Stimulated activated CD4-positive, alpha-beta T cell treated with anti-CD3 and anti-CD28 coated beads, Interleukin-1b, Interleukin-23, amount 100 ng/mL, for 4 hours (primary cell): Measurements from ENCODE around the gene PHLDB1.
"Not testable (repeated sequence)": the region's sequence is repeated elsewhere in the genome, so short reads cannot be mapped to it uniquely, and the experiment has no call there.

ENCODE experiments used
- DNase-seq, 2 donors: peaks; one replicate each; pipeline ENCODE4 v3.0.0-alpha.2; 2020; ENCODE audit warnings: low read depth in 2 of 2

The PHLDB1 gene

DNA sequence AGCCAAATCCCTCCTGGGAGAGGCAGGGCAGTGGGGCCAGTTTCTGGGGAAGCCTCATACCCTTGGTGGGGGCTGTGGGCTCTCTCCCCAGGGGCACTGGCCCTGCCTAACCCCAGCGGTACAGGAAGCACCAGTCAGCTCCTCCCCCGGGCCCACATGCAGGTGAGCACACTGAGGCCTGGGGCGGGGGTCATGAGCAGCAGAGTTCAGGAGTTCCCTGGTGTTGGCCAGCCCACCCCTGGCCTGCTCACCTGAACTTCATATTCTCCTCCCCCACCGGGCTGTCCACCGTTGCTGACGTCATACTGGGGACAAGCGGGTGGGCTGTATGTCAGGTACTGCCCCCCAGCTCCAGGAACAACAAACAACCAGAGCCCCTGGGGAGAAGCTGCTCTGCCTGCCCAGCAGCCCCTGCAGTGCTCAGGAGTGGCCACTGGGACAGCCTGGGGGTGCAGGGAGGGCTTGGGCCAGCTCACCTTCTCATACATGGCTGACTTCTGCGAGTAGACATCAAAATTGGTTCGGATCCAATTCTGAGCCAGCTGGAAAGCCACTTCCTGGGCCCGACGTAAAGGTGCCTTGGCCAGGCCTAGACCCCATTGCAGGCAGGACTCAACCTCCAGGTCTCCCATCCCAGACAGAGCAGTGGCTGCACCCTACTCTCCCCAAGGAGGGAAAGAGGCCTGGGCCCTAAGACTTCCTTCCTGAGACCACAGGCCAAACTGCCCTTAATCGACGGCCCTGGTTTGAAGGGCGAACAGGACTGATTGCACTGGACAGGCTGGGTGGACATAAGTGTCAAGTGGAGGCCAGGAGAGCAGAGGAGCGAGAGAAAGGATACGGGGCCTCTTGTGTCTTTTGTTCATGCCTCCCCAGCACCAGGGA is 51.3 kb downstream of the PHLDB1 start:
- no peak for DNase-seq

DNA sequence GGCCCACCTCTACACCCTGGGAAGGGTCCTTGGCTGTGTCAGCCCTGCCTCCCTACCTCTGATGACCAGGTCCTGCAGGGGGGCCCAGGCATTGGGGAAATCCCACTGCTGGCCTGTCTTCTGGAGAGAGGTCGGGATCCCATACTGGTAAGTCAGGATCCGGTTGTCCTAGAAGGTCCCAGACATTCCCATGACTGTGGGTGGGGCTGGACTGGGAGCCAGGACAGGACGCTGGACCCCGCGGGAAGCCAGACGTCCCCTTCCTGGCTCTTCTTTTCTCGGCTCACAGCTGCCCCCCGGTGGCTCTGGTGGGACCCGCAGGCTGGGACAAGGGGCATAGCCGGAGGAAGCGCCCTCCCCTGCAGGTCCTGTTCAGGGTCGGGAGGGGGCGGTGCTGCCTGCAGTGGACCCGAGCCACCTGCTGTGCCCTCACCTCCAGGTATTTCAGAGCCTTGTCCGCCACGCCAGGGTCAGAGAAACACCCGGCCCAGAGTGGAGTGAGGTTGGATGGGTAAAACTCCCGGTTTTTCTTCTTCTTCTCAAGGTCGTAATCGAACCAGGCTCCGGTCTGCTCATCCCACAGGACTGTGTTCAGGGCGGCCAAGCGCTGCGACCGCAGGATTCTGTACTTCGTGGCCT is 52.0 kb downstream of the PHLDB1 start:
- peak; percentile 75 to 86 for DNase-seq

DNA sequence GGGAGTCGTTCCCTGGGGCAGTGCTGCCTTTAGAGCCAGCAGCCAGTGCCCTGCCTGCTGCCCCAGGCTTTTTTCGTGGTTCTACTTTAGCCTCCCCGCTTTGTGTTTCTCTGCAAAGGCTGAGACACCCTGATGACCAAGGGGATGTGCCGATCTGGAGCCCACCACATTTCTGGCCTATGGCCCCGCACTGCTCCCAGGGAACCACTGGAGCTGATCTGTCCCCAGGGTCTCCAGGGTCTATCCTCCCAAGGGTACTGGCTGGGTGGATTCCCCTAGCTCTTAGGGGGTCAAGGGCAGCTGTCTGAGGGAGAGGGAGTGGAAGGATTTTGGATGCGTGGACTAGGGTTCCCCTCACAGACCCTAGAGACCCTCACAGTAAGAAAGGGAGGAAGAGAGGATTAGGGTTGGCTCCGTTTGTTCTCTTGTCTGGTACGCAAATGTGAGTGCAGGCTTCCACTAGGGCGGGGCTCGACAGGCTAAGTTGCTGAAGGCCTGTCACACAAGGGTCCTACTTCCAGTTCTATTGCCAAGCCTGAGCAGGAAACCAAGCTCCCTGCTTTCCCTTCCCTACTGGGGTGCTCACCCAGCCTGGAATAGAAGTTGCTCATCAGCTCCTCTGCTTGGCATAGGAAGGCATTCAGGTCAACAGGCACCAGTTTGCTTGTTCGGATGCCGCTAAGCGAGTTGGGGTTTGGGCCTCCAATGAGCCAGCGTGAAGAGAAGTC is 52.7 kb downstream of the PHLDB1 start:
- DNase-seq = no peak

GRCh38 chr11:118660681-118661424 is 53.4 kb downstream of the PHLDB1 start:
- DNase-seq = no peak

GRCh38 chr11:118661425-118662301 is 54.2 kb downstream of the PHLDB1 start:
- DNase-seq = no peak

GRCh38 chr11:118662401-118663271 is 55.2 kb downstream of the PHLDB1 start:
- no peak for DNase-seq

GRCh38 chr11:118663381-118663780 is 56.0 kb downstream of the PHLDB1 start:
- no peak for DNase-seq

DNA sequence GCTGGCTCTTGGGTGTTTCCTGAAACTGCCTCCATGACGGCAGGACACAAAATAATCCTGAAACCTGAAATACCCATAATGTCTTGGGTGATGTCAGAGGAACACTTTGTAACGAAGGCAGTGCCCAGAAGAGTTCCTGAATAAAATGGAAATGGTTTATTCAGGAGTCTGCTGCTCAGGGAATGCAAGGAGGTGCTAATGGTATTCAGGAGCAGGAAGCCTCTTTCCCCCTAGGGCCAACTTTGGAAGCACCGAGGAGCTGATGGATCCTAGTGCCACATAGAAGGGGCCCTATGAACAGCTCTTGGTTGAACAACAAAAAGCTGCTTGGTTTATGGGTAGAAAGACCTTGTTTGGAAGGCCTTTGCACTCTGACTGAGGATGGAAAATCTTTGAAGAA is 56.5 kb downstream of the PHLDB1 start:
- no peak for DNase-seq

- DNase-seq = no peak
Observed at GRCh38 chr11:118666371-118666770, 59.0 kb downstream of the PHLDB1 start.

DNA sequence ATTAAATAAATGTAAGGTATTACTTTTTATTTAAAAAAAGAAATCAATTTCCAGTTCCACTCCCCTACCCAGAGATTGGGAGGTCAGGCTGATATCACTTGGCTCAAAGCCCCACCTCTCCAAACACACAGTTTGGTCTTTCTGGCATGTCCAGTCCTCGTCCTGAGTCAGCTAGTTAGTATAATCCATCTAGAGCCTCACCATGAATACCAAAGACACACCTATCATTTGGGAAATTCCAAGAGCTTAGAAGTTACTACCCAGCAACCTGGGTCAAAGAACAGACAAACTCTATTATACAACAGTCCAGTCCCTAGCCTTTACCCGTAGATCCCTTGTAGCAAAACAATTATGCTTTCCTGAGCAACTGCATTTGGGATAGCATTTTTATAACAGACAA is 62.6 kb downstream of the PHLDB1 start:
- no peak for DNase-seq

DNA sequence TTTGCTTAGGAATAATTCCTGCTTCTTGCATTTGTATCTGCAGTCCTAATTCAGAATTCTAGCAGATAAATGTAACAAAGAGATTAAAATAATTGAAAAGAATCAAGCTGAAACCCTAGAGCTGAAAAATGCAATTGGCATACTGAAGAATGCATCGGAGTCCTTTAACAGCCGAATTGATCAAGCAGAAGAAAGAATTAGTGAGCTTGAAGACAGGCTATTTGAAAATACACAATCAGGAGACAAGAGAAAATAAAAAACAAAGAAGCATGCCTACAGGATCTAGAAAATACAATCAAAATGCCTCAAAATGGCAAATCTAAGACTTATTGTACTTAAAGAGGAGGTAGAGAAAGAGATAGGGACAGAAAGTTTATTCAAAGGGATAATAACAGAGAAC is 63.8 kb downstream of the PHLDB1 start:
- no peak for DNase-seq

DNA sequence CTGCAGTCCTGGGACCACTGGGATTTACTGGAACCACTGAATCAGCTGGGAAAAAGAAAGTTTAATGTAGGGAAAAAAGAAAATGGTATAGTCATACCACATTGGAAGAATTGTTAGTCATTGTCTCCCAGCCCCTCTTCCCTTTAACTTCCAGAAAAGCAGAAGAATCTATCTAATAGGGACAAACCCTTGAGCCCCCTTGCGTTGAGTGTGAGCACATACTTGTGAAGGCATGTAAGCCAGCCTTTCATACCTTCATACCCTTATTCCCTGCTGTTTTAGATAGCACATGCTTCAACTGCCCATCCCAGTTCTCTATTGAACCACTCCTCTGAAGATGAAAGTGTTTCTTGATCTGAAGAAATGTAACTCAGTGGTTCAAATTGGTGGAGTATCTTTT is 65.4 kb downstream of the PHLDB1 start:
- DNase-seq = no peak

GRCh38 chr11:118673361-118674081 is 66.1 kb downstream of the PHLDB1 start:
- no peak for DNase-seq

- no peak for DNase-seq
Observed at GRCh38 chr11:118674082-118674435, 66.6 kb downstream of the PHLDB1 start.

- no peak for DNase-seq
Observed at GRCh38 chr11:118677977-118678376, 70.6 kb downstream of the PHLDB1 start.

GRCh38 chr11:118678908-118679307 is 71.5 kb downstream of the PHLDB1 start:
- not testable (repeated sequence) for DNase-seq

DNA sequence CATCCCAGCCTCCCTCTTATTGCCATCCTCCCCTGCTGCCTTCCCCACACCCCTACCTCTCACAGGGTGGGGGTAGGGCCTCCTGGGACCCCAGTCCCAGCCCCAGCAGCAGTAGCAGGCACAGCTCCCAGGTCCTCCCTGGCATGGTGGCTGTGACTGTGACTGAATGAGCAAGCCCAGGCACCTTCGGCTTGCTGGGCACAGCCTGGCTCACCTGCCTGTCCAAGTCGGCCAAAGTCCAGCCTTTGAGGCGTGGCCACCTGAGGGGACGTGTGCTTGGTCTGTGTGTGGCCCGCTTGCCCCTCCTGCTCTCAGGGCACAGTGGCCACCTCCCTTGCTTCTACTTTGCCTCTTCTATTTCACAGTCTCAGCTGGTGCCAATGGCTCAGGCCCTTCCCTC is 72.1 kb downstream of the PHLDB1 start, which contains the start of gene TREH:
TSS of gene TREH (minus strand) at position 168 of the 400 bp plus-strand sequence. CDS start at position 145, 23 bp downstream.
- DNase-seq = no peak

- no peak for DNase-seq
Observed at GRCh38 chr11:118682372-118682771, 75.0 kb downstream of the PHLDB1 start.

- not testable (repeated sequence) for DNase-seq
Observed at GRCh38 chr11:118682939-118683338, 75.5 kb downstream of the PHLDB1 start.
